ENCODE data around the gene PRC1. TPM values are rescaled to one million over a fixed set of nuclear protein-coding genes. Genes with fewer than 3 reads are reported as not detected.

PRC1 gene
- total RNA-seq, 2 donors from 2014 or later = 67.3 to 127 TPM

- 90 to 98% methylated on average over 5 to 6 of the region's 6 CpGs for WGBS, 2 experiments (ENCODE audit: insufficient coverage in 1 of 2, insufficient read length in 1 of 2)
- Histone ChIP-seq H3K4me1 (ENCODE audit: control insufficient read depth, insufficient read depth, low read length) (no peaks in the 10 kb centered on the region), H3K9ac (ENCODE audit: extremely low read depth, low read length, poor library complexity, severe bottlenecking) (no peak overlapping the region), H3K36me3 (ENCODE audit: control insufficient read depth, insufficient read depth, low read length) (peaks cover 83% of the 10 kb centered on the region), H3K9me3 (ENCODE audit: control insufficient read depth, low read length) (no peaks in the 10 kb centered on the region), H3K27me3 (ENCODE audit: control insufficient read depth, insufficient read depth, low read length, poor library complexity, severe bottlenecking) (no peaks in the 10 kb centered on the region), H3K27ac (ENCODE audit: low read depth, low read length) (no peak overlapping the region), H3K4me3 (ENCODE audit: low read length) (no peak overlapping the region)
- H3K36me3 Mint-ChIP-seq (ENCODE audit: low read depth) = peaks cover 69% of the 10 kb centered on the region
- DNase-seq = no peak
- H3K4me1 Mint-ChIP-seq = peaks cover 3% of the 10 kb centered on the region
- H3K27ac Mint-ChIP-seq = no peak overlapping the region
- H3K4me3 Mint-ChIP-seq = no peak overlapping the region
- H3K27me3 Mint-ChIP-seq (ENCODE audit: insufficient read depth) = no peaks in the 10 kb centered on the region
- H3K9me3 Mint-ChIP-seq = no peaks in the 10 kb centered on the region
- no peak for TF ChIP-seq CTCF (conservative IDR thresholded peaks at IDR 0.05)
Observed at GRCh38 chr15:90981681-90982080, 12.7 kb downstream of the PRC1 start.

GRCh38 chr15:90979582-90979981 is 14.8 kb downstream of the PRC1 start:
- Mint-ChIP-seq H3K27me3 (ENCODE audit: insufficient read depth) (no peaks in the 10 kb centered on the region), H3K4me1 (peaks cover 3% of the 10 kb centered on the region), H3K9me3 (no peaks in the 10 kb centered on the region), H3K27ac (no peak overlapping the region), H3K36me3 (ENCODE audit: low read depth) (peaks cover 85% of the 10 kb centered on the region), H3K4me3 (no peak overlapping the region)
- no peak for DNase-seq
- WGBS, 2 experiments (ENCODE audit: insufficient coverage in 1 of 2, insufficient read length in 1 of 2) = 81 to 100% methylated on average over 1 of the region's 1 CpG
- Histone ChIP-seq H3K27ac (ENCODE audit: low read depth, low read length) (no peak overlapping the region), H3K9me3 (ENCODE audit: control insufficient read depth, low read length) (no peaks in the 10 kb centered on the region), H3K9ac (ENCODE audit: extremely low read depth, low read length, poor library complexity, severe bottlenecking) (no peak overlapping the region), H3K4me3 (ENCODE audit: low read length) (no peak overlapping the region), H3K27me3 (ENCODE audit: control insufficient read depth, insufficient read depth, low read length, poor library complexity, severe bottlenecking) (no peaks in the 10 kb centered on the region), H3K4me1 (ENCODE audit: control insufficient read depth, insufficient read depth, low read length) (no peaks in the 10 kb centered on the region), H3K36me3 (ENCODE audit: control insufficient read depth, insufficient read depth, low read length) (peaks cover 96% of the 10 kb centered on the region)
- no peak for TF ChIP-seq CTCF (conservative IDR thresholded peaks at IDR 0.05)

GRCh38 chr15:90974216-90974615 is 20.1 kb downstream of the PRC1 start:
- no peak for TF ChIP-seq CTCF (conservative IDR thresholded peaks at IDR 0.05)
- no peak overlapping the region for H3K9ac ChIP-seq (ENCODE audit: extremely low read depth, low read length, poor library complexity, severe bottlenecking)
- no peak for DNase-seq
- no peak overlapping the region for H3K27ac ChIP-seq (ENCODE audit: low read depth, low read length)
- H3K4me3 ChIP-seq (ENCODE audit: low read length) = no peak overlapping the region
- Mint-ChIP-seq H3K4me3 (no peak overlapping the region), H3K27ac (peak overlapping the region; percentile 19), H3K9me3 (no peaks in the 10 kb centered on the region), H3K27me3 (ENCODE audit: insufficient read depth) (no peaks in the 10 kb centered on the region), H3K4me1 (no peaks in the 10 kb centered on the region), H3K36me3 (ENCODE audit: low read depth) (peaks cover 70% of the 10 kb centered on the region)
- H3K36me3 ChIP-seq (ENCODE audit: control insufficient read depth, insufficient read depth, low read length) = peaks cover 80% of the 10 kb centered on the region
- H3K4me1 ChIP-seq (ENCODE audit: control insufficient read depth, insufficient read depth, low read length) = no peaks in the 10 kb centered on the region
- no peaks in the 10 kb centered on the region for H3K27me3 ChIP-seq (ENCODE audit: control insufficient read depth, insufficient read depth, low read length, poor library complexity, severe bottlenecking)
- no peaks in the 10 kb centered on the region for H3K9me3 ChIP-seq (ENCODE audit: control insufficient read depth, low read length)
- 94 to 95% methylated on average over 19 to 21 of the region's 21 CpGs for WGBS, 2 experiments (ENCODE audit: insufficient coverage in 1 of 2, insufficient read length in 1 of 2)
